Gastrocnemius medialis (tissue), 4 donors: ENCODE data around the gene RHOC.

Experiments
- POLR2A ChIP-seq, 2 donors: fragments of 450-650 bp; IDR thresholded peaks; one replicate each; pipeline ENCODE4 v1.6.1; 2017; ENCODE audit warnings: antibody characterized with exemption in 2 of 2, mild to moderate bottlenecking in 2 of 2, moderate library complexity in 2 of 2
- TF ChIP-seq, protein P1 (sequence below), 5 experiments: fragments of 450-650 bp in 3 of 5; fragments of 200-600 bp in 2 of 5; sonication (generic) in 2 of 5; IDR thresholded peaks in 4 of 5; conservative IDR thresholded peaks in 1 of 5; 1 replicate in 4 of 5; 2 replicates in 1 of 5; pipeline ENCODE4 v1.5.1; 2016 to 2019; ENCODE audit warnings: antibody characterized with exemption in 5 of 5, mild to moderate bottlenecking in 3 of 5, moderate library complexity in 3 of 5

DNA sequence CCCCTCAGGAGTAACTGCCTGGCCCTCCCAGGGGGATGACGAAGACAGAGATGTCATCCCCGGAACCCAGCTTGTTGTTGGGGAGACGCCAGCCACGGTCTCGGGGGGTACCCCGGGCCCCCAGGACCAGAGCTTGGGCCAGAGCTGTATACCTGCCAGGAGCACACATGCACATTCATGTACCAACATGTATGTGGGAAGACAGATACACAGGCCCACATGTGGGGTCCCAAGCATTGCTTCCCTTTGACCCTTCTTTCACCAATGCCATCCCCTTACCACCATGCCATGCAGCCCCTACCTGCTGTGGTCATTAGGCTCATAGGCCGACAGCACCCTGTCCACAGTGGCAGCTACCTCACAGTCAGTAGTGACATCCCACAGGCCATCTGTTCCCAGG, 3.2 kb upstream of the RHOC start:
- no peak for TF ChIP-seq POLR2A (IDR thresholded peaks at IDR 0.05)
- TF ChIP-seq, protein P1, sequence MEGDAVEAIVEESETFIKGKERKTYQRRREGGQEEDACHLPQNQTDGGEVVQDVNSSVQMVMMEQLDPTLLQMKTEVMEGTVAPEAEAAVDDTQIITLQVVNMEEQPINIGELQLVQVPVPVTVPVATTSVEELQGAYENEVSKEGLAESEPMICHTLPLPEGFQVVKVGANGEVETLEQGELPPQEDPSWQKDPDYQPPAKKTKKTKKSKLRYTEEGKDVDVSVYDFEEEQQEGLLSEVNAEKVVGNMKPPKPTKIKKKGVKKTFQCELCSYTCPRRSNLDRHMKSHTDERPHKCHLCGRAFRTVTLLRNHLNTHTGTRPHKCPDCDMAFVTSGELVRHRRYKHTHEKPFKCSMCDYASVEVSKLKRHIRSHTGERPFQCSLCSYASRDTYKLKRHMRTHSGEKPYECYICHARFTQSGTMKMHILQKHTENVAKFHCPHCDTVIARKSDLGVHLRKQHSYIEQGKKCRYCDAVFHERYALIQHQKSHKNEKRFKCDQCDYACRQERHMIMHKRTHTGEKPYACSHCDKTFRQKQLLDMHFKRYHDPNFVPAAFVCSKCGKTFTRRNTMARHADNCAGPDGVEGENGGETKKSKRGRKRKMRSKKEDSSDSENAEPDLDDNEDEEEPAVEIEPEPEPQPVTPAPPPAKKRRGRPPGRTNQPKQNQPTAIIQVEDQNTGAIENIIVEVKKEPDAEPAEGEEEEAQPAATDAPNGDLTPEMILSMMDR (IDR thresholded peaks at IDR 0.05 in 4 of 5, conservative IDR thresholded peaks at IDR 0.05 in 1 of 5), result no peak
